ENCODE data around the gene DPH2.

GRCh38 chr1:43934101-43934985 lies 35.5 kb upstream of the DPH2 start:
- TF ChIP-seq POLR2AphosphoS5 (IDR thresholded peaks at IDR 0.05) (no peak), EP300 (IDR thresholded peaks at IDR 0.05) (no peak), CTCF (IDR thresholded peaks at IDR 0.05) (peak; percentile 84 to 96 (median 90))

All from sigmoid colon (tissue), 4 donors.